ENCODE results near the gene NADK2. TPM values are rescaled to one million over a fixed set of nuclear protein-coding genes. Genes with fewer than 3 reads are reported as not detected.

Gene NADK2
- total and polyA plus RNA-seq, 12 donors, result 13.5 to 68.3 (median 46.6) TPM

- H3K4me3 ChIP-seq, result no peak overlapping the region
- H3K27me3 ChIP-seq, result no peaks in the 10 kb centered on the region
- WGBS, 4 donors, result 72 to 86% (median 81%) methylated on average over 4 of the region's 4 CpGs
- no peaks in the 10 kb centered on the region for H3K9me3 ChIP-seq (replicated peaks in 1 of 3)
- no peak for DNase-seq
- TF ChIP-seq POLR2A (IDR thresholded peaks at IDR 0.05), result no peak
- TF ChIP-seq CTCF (IDR thresholded peaks at IDR 0.05), result no peak
- H3K36me3 ChIP-seq (replicated peaks in 1 of 2), result no peaks in the 10 kb centered on the region
- H3K4me1 ChIP-seq (replicated peaks in 1 of 2), result peaks cover 23 to 40% of the 10 kb centered on the region in 2 donors
- intact Hi-C loops (cut with DNase I), result no loop called here
- H3K27ac ChIP-seq, result no peak overlapping the region
Measured at GRCh38 chr5:36153726-36154125, 88.0 kb downstream of the NADK2 start.

DNA sequence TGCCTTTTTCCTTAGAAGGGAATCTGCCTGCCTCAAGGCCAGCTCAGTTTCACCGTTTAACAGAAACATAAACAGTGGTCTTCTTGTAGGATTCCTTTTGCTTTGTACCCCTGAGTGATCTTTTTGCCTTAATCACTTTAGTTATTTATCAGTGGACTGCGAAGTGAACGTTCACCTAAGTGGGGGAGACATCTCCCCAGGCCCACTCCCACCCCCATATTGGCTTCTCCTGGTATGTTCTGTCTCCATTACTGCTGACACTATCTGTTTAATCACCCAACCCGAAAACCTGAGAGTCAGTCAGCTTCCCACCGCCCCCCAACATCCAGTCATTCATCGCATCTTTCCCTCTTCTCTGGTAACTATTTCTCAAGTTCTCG, 88.4 kb downstream of the NADK2 start:
- H3K27me3 ChIP-seq, result no peaks in the 10 kb centered on the region
- H3K9me3 ChIP-seq (replicated peaks in 1 of 3), result no peaks in the 10 kb centered on the region
- intact Hi-C loops (cut with DNase I), result no loop called here
- H3K4me1 ChIP-seq (replicated peaks in 1 of 2), result peaks cover 22 to 39% of the 10 kb centered on the region in 2 donors
- TF ChIP-seq POLR2A (IDR thresholded peaks at IDR 0.05) (no peak), CTCF (IDR thresholded peaks at IDR 0.05) (no peak)
- no peak overlapping the region for H3K27ac ChIP-seq
- no peak overlapping the region for H3K4me3 ChIP-seq
- WGBS, 4 donors, result 68 to 75% (median 70%) methylated on average over 7 of the region's 7 CpGs
- no peak for DNase-seq
- no peaks in the 10 kb centered on the region for H3K36me3 ChIP-seq (replicated peaks in 1 of 2)

DNA sequence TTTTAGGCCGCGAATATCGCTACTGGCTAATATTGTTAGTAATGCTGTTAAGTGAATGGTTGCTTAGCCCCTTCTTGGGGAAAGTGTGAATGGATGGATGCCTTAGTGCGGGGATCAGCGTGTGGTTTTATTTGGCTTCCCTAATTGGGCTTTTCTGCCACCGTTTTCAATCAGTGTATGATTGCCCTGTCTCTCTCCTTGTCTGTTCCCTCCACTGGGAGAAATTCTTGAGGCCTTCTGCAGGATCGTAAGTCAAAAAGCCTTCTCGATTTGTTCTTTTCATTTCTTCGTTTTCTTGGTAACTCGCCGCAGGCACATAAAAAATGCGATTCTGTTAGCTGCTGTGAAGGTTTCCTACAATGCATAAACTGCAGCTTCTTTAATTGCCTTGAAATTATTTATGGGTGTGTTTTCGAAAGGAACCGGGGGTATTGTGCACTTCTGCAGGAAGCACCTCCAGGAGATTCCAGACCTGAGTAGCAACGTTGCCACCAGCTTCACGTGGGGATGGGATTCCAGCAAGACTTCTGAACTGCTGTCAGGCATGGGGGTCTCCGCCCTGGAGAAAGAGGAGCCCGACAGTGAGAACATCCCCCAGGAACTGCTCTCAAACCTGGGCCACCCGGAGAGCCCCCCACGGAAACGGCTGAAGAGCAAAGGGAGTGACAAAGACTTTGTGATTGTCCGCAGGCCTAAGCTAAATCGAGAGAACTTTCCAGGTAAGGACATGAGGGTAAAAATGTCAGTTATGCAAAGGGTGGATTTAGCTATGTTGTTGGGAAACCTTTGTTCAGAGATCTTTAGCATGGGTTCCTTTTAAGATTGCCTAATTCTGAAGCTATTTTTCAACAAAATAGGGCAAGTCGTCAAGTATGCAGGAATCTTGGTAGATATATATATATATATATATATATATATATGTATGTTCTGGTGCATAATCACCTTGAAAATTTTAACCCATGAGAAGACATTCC, 89.1 kb downstream of the NADK2 start:
- TF ChIP-seq POLR2A (IDR thresholded peaks at IDR 0.05), result no peak
- no peak for TF ChIP-seq CTCF (IDR thresholded peaks at IDR 0.05)
- peaks cover 16 to 38% of the 10 kb centered on the region in 2 donors for H3K4me1 ChIP-seq (replicated peaks in 1 of 2)
- H3K9me3 ChIP-seq (replicated peaks in 1 of 3), result no peaks in the 10 kb centered on the region
- no peaks in the 10 kb centered on the region for H3K36me3 ChIP-seq (replicated peaks in 1 of 2)
- peak overlapping the region; percentile 0 to 88 (median 34) for H3K4me3 ChIP-seq
- H3K27ac ChIP-seq, result peak overlapping the region in 1 of 5 donors; percentile 36
- DNase-seq, result peak in 2 of 7 donors; percentile 18 to 26
- intact Hi-C loops (cut with DNase I), result no loop called here
- 3 to 5% (median 4%) methylated on average over 21 to 24 of the region's 24 CpGs for WGBS, 4 donors
- no peaks in the 10 kb centered on the region for H3K27me3 ChIP-seq

GRCh38 chr5:36151434-36152323, 90.0 kb downstream of the NADK2 start, which contains the start of the genes LMBRD2 and SKP2:
Gene LMBRD2, minus strand, starts transcription at chr5:36151887. Its CDS starts 8,538 bp downstream, at chr5:36143349.
Gene SKP2, plus strand, starts transcription at chr5:36152111. Its CDS starts 152 bp downstream, at chr5:36152263.
- 0 to 1% (median 0%) methylated on average over 34 to 81 of the region's 81 CpGs for WGBS, 4 donors
- TF ChIP-seq CTCF (IDR thresholded peaks at IDR 0.05) (no peak), POLR2A (IDR thresholded peaks at IDR 0.05) (peak; percentile 54 to 80)
- H3K27me3 ChIP-seq, result no peaks in the 10 kb centered on the region
- intact Hi-C loops (cut with DNase I), result no loop called here
- DNase-seq, result peak; percentile 96 to 99 (median 98)
- no peaks in the 10 kb centered on the region for H3K9me3 ChIP-seq (replicated peaks in 1 of 3)
- peak within 1 kb of the TSS in 4 of 5 donors; percentile 56 to 84 (median 80) for H3K27ac ChIP-seq
- peak within 1 kb of the TSS; percentile 57 to 92 (median 74) for H3K4me3 ChIP-seq
- no peaks in the 10 kb centered on the region for H3K36me3 ChIP-seq (replicated peaks in 1 of 2)
- peaks cover 13 to 33% of the 10 kb centered on the region in 2 donors for H3K4me1 ChIP-seq (replicated peaks in 1 of 2)
